HG02938 (cell line): ENCODE measurements around the gene MORN1.
"Not testable (repeated sequence)": the region's sequence is repeated elsewhere in the genome, so short reads cannot be mapped to it uniquely, and the experiment has no call there.

ENCODE experiments used
- ATAC-seq: cut with Tn5 transposase; IDR thresholded peaks from one replicate; pipeline ENCODE4 v1.9.1; 2021; ENCODE audit warnings: mild to moderate bottlenecking, moderate library complexity; ENCODE audit not compliant: unreplicated experiment

The MORN1 gene

GRCh38 chr1:2341706-2342383 lies 49.5 kb downstream of the MORN1 start:
- no peak for ATAC-seq

- ATAC-seq: no peak
Measured at GRCh38 chr1:2340918-2341254, 50.5 kb downstream of the MORN1 start.

GRCh38 chr1:2340086-2340917 lies 51.1 kb downstream of the MORN1 start:
- no peak for ATAC-seq

- no peak for ATAC-seq
Measured at GRCh38 chr1:2339206-2340085, 51.9 kb downstream of the MORN1 start.

- ATAC-seq: no peak
Measured at GRCh38 chr1:2337501-2337900, 53.9 kb downstream of the MORN1 start.

GRCh38 chr1:2337081-2337480 lies 54.3 kb downstream of the MORN1 start:
- no peak for ATAC-seq

- no peak for ATAC-seq
Measured at GRCh38 chr1:2336499-2336898, 54.9 kb downstream of the MORN1 start.

- ATAC-seq: no peak
Measured at GRCh38 chr1:2335721-2336455, 55.5 kb downstream of the MORN1 start.

GRCh38 chr1:2334883-2335534 lies 56.3 kb downstream of the MORN1 start:
- ATAC-seq: no peak

- ATAC-seq: no peak
Measured at GRCh38 chr1:2334366-2334765, 57.0 kb downstream of the MORN1 start.

GRCh38 chr1:2331580-2331979 lies 59.8 kb downstream of the MORN1 start:
- not testable (repeated sequence) for ATAC-seq

- no peak for ATAC-seq
Measured at GRCh38 chr1:2331200-2331544, 60.2 kb downstream of the MORN1 start.

GRCh38 chr1:2330519-2331199 lies 60.7 kb downstream of the MORN1 start:
- ATAC-seq: no peak

GRCh38 chr1:2330035-2330434 lies 61.3 kb downstream of the MORN1 start:
- ATAC-seq: no peak

- no peak for ATAC-seq
Measured at GRCh38 chr1:2328676-2329455, 62.5 kb downstream of the MORN1 start.

- ATAC-seq: no peak
Measured at GRCh38 chr1:2327841-2328240, 63.5 kb downstream of the MORN1 start.

- not testable (repeated sequence) for ATAC-seq
Measured at GRCh38 chr1:2327162-2327561, 64.2 kb downstream of the MORN1 start.

- ATAC-seq: no peak
Measured at GRCh38 chr1:2326524-2326923, 64.8 kb downstream of the MORN1 start.
